Measurements from ENCODE around the gene MAGOHB.
"Not testable (repeated sequence)": the region's sequence is repeated elsewhere in the genome, so short reads cannot be mapped to it uniquely, and the experiment has no call there.

MAGOHB gene

GRCh38 chr12:10595881-10596280 lies 17.5 kb downstream of the MAGOHB start:
- no peak for TF ChIP-seq CTCF (IDR thresholded peaks at IDR 0.05; ENCODE audit: extremely low read depth, missing control alignments)
- no peak for DNase-seq (ENCODE audit: low spot score)

- no peak for TF ChIP-seq CTCF (IDR thresholded peaks at IDR 0.05; ENCODE audit: extremely low read depth, missing control alignments)
- no peak for DNase-seq (ENCODE audit: low spot score)
These were observed 22.4 kb downstream of the MAGOHB start for GRCh38 chr12:10590966-10591365.

- TF ChIP-seq CTCF (IDR thresholded peaks at IDR 0.05; ENCODE audit: extremely low read depth, missing control alignments): no peak
- DNase-seq (ENCODE audit: low spot score): no peak
These were observed 29.0 kb downstream of the MAGOHB start for GRCh38 chr12:10584415-10584814.

GRCh38 chr12:10582704-10583103 lies 30.7 kb downstream of the MAGOHB start:
- DNase-seq (ENCODE audit: low spot score): no peak
- TF ChIP-seq CTCF (IDR thresholded peaks at IDR 0.05; ENCODE audit: extremely low read depth, missing control alignments): no peak

- not testable (repeated sequence) for DNase-seq (ENCODE audit: low spot score)
These were observed 31.3 kb downstream of the MAGOHB start for GRCh38 chr12:10582133-10582532.

GRCh38 chr12:10574307-10574706 lies 39.1 kb downstream of the MAGOHB start:
- TF ChIP-seq CTCF (IDR thresholded peaks at IDR 0.05; ENCODE audit: extremely low read depth, missing control alignments): no peak
- DNase-seq (ENCODE audit: low spot score): no peak

GRCh38 chr12:10572021-10572490 lies 41.4 kb downstream of the MAGOHB start:
- DNase-seq (ENCODE audit: low spot score): not testable (repeated sequence)

GRCh38 chr12:10571141-10571540 lies 42.3 kb downstream of the MAGOHB start:
- no peak for TF ChIP-seq CTCF (IDR thresholded peaks at IDR 0.05; ENCODE audit: extremely low read depth, missing control alignments)
- no peak for DNase-seq (ENCODE audit: low spot score)

GRCh38 chr12:10567813-10568212 lies 45.6 kb downstream of the MAGOHB start:
- no peak for TF ChIP-seq CTCF (IDR thresholded peaks at IDR 0.05; ENCODE audit: extremely low read depth, missing control alignments)
- no peak for DNase-seq (ENCODE audit: low spot score)

Data from GM20000 (cell line).